CD4-positive, alpha-beta T cell treated with Interleukin-10 for 1 hour (primary cell): ENCODE data around the gene C6orf47.

Source experiments
- DNase-seq: peaks from one replicate; pipeline ENCODE4 v3.0.0-alpha.2; 2020

The C6orf47 gene

DNA sequence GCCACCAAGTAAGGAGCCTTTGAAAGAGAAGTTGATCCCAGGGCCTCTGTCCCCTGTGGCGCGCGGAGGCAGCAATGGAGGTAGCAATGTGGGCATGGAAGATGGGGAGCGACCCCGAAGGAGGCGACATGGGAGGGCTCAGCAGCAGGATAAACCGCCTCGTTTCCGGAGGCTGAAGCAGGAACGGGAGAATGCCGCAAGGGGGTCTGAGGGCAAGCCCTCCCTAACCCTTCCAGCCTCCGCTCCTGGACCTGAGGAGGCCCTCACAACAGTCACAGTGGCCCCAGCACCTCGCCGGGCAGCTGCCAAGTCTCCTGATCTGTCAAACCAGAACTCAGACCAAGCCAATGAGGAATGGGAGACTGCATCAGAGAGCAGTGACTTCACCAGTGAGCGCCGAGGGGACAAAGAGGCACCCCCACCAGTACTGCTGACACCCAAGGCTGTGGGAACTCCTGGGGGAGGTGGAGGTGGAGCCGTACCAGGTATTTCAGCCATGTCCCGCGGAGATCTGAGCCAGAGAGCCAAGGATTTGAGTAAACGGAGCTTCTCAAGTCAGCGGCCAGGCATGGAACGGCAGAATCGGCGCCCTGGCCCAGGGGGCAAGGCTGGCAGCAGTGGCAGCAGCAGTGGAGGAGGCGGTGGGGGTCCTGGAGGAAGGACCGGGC, 28.2 kb downstream of the C6orf47 start:
- DNase-seq: no peak

DNA sequence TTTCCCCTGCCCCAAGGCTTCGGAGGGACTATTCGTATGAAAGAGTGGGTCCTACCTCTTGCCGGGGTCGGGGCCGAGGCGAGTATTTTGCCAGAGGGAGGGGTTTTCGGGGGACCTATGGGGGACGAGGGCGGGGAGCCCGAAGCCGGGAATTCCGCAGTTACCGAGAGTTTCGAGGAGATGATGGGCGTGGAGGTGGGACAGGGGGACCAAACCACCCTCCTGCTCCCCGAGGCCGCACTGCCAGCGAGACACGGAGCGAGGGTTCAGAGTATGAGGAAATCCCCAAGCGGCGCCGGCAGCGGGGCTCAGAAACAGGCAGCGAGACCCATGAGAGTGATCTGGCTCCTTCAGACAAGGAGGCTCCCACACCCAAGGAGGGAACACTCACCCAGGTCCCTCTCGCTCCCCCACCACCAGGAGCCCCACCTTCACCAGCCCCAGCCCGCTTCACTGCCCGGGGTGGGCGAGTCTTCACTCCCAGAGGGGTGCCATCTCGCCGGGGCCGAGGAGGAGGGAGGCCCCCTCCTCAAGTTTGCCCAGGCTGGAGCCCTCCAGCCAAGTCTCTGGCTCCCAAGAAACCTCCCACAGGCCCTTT, 28.8 kb downstream of the C6orf47 start:
- no peak for DNase-seq

DNA sequence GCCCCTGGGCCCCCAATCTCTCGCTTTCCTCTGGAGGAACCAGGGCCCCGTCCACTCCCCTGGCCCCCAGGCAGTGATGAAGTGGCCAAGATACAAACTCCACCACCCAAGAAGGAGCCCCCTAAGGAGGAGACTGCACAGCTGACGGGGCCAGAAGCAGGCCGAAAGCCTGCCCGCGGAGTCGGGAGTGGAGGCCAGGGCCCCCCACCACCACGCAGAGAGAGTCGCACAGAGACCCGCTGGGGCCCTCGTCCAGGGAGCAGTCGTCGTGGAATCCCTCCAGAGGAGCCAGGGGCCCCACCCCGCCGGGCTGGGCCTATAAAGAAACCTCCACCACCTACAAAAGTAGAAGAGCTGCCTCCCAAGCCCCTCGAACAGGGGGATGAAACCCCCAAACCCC, 29.4 kb downstream of the C6orf47 start:
- no peak for DNase-seq

DNA sequence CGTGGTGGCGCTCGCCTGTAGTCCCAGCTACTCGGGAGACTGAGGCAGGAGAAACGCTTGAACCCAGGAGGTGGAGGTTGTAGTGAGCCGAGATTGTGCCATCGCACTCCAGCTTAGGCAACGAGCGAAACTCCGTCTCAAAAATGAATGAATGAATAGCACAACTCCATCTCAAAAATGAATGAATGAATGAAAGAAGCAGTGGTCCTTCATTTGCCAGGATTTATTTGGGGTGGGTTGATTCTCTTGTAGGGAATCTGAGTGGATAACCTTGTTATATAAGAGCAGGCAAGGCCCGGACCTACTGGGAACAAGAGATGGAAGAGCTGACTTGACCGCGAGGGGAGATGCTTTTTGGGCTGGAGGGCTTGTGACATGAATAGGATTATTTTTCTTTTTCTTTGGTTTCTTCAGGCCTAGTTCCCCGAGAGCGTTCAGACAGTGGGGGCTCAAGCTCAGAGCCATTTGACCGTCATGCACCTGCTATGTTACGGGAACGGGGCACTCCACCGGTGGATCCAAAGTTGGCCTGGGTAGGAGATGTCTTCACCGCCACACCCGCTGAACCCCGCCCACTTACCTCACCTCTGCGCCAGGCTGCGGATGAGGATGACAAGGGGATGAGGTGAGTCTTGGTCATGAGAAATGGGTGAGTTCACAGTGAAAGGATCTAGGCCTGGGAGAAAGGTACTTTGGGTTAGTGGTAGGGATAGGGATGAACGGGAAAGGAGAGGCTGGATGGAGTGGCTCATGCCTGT, 30.2 kb downstream of the C6orf47 start:
- DNase-seq: no peak

DNA sequence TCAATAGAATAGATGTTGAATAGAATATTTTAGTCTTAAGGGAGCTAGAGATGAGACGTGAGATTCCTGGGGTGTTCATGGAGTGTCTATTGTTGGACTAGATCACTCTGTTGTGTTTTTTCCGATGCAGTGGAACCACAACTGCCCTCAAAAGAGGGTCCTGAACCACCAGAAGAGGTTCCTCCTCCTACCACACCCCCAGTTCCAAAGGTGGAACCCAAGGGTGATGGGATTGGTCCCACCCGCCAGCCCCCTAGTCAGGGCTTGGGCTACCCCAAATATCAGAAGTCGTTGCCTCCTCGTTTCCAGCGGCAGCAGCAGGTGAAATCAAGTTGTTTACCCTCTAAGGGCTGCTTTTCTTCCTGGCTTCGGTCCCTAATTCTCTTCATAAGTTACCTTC, 31.6 kb downstream of the C6orf47 start:
- DNase-seq: no peak

DNA sequence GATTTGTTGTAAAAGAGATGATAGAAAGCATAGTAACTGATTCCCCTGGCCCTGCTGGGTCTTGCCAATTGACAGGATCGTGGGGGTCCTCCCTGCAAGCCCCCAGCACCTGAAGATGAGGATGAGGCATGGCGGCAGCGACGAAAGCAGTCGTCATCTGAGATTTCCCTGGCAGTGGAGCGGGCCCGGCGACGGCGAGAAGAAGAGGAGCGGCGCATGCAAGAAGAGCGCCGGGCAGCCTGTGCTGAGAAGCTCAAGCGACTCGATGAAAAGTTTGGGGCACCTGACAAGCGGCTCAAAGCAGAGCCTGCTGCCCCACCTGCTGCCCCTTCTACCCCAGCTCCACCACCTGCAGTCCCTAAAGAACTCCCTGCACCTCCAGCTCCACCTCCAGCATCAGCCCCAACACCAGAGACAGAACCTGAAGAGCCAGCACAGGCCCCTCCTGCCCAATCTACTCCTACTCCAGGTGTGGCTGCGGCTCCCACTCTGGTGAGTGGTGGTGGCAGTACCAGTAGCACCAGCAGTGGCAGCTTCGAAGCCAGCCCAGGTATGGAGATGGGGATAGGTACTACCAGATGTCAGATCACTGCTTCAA, 32.8 kb downstream of the C6orf47 start:
- DNase-seq: no peak

DNA sequence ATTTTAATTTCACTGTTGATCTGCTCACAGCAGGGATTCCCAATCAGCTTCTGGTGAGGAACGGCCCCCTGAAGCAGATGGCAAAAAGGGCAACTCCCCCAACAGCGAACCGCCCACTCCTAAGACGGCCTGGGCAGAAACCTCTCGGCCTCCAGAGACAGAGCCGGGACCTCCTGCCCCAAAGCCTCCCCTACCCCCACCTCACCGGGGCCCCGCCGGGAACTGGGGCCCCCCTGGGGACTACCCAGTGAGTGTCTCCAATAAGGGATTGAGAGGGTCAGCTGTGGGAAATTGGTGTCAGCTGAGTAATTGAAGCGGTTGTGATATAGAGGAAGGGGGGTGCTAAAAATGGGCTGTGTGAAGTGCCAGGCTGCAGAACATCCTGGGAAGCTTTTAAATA, 33.6 kb downstream of the C6orf47 start:
- DNase-seq: no peak

DNA sequence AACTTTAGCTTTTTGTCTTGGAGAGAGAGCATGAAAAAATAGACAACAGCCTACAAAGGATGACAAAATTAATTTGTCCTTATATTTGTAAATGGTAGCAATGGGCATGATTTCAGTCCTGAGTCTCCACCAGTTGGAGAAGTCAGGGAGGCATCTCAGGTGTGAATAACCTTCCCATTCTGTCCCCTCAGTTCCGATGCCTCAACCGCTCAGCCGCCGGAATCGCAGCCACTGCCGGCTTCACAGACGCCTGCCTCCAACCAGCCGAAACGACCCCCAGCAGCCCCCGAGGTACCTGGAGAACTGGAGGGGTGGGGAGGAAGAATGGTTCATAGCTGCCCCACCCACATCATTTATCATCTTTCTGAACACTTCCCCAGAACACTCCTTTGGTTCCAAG, 36.5 kb downstream of the C6orf47 start:
- no peak for DNase-seq

DNA sequence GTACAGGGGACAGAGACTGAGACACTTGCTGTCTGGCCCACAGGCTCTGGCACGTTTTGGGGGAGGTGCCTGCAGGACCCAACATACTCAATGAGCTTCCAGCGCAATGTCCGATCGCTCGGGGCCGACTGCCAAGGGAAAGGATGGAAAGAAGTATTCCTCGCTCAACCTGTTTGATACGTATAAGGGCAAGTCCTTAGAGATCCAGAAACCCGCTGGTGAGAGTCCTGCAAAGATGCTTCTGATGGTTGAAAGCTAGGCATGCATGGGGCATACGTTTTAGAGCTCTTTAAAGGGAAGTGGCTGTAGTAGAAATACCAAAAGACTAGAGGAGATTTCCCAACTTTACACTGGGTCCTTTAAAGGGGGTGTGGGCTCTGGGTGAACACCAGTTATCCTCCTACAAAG, 37.9 kb downstream of the C6orf47 start:
- no peak for DNase-seq

DNA sequence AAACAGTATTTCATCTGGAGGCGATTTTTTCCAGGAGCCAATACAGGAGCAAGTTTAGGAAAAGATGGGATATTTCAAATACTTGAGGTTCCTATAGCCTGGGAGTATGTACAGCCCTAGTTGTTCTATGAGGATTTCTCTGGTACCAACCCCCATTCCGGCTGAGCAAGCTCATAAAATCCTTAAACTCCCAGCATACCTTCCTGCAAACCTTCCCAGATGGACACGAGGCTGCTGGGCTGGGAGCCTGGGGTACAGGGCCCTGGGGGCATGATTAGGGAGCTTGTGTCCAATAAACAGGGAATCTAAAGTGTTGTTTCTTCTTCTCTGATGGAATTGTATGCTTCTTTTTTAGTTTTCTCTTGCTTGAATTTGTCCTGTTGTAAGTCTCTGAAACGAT, 38.6 kb downstream of the C6orf47 start:
- no peak for DNase-seq

DNA sequence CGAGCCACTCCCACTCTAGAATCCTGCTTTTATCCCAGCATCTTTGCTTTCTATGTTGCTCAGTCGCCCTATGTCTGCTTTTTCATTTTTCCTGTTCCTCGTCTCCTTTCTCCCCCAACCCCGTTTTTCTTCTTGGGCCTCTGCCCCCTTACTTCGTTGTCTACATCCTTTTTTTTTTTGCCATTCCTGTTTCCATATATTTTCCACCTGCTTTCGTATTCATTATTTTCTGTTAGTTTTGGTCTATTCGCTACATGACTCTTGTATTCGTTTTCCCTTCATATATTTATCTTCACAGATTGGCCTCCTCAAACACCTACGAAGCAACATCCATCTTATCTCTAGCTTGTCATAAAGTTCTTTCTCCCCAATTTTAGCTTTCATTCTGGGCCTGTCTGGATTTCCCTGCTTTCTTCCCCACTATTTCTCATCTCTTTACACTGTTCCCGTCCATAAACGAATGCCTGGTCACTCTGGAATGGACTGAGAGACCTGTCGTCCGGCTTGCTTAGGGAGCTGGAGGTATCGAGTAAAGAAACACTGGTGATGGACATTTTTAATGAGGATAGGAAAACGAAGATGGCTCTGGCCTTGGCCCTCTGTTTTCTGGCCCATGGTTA, 39.1 kb downstream of the C6orf47 start:
- DNase-seq: no peak

DNA sequence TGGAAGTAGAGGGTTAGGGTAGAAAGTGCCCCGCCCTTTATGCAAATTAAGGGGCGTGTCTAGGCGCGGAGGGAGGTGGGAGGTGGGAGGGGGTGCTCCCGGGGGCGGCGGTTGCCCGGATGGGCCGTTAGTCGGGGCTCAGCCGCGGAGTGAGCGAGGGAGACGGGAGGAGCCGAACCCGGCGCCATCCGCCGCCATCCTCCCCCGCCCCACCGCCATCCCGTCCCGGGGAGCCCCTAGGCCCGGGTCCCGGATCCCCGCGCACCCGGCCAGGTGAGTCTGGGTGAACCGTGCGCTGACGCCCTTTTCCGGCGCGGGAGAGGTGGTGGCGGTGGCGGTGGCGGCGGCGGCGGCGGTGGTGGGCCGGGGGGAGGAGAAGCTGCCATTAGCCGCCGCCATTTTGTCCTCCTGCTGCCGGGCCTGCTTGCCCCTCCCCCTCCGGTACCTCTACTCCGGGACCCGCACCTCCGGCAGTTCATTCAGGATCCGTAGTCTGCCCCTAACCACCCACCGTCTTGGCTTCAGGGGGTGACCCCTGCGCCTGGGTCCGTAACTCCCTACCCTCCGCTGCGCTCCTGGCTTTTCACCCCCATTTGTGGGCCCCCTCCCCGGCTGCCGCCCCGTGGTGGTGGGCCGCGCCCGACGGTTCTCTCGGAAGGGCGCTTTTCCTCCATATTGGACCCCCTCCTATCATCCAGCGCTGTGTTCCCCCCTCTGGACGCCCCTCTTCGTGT, 39.8 kb downstream of the C6orf47 start, which contains the start of gene PRRC2A:
Gene PRRC2A, plus strand, starts transcription at position 130 of the 734 bp plus-strand sequence. CDS start 2,075 bp downstream, outside the sequence.
- DNase-seq: no peak

DNA sequence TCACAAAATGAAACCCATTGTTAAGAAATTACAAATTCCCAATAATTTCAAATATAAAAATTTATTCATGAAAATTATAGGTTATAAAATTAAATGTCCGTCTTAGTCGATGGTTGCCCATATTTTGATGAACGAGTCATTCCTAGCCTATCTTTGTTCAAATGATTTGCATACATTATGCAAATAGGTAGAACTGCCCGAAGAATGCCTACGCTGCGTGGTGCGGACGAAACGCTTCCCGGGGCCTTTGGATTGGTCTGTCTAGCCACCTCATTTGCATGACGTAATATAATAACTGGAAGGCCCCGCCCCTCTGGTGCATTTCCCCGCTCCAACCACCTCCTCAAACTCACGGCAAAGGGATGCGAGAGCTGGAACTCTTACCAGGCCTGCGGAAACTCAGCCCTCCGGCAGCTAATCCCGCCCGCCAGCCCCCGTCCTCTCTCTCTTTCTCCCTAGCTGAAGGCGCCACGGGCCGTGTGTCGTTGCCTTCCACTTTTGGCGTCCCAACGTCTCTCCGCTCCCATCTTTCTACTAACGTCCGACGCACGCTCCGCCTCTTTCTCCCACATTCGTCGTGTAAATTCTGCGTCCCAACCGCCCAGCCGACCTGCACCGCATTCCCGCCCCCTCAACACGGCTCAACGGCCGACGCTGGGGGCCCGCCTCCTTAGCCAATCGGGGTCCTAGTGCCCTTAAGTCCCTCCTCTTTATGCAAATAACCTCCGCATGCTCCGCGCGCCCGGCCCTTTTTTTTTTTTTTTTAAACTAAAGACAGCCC, 40.6 kb downstream of the C6orf47 start:
- DNase-seq: peak; percentile 98

DNA sequence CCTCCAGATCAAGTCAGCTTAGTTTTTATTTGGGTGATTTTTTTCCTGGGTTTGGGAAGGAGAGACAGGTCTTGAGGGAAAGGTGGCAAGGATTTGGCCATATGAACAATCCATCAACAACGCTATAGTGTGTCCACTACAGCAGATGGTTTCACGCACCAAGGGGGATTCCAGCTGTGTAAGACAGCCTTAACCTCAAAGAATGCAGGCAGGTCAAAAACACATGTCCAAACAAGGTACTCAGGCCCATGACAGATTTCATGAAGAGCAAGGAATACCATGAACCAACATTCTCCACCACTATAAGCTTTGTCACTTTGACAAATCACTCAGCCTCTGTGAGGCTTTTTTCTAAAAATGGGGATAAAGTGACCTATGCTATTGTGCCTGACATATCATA, 43.6 kb downstream of the C6orf47 start:
- no peak for DNase-seq

DNA sequence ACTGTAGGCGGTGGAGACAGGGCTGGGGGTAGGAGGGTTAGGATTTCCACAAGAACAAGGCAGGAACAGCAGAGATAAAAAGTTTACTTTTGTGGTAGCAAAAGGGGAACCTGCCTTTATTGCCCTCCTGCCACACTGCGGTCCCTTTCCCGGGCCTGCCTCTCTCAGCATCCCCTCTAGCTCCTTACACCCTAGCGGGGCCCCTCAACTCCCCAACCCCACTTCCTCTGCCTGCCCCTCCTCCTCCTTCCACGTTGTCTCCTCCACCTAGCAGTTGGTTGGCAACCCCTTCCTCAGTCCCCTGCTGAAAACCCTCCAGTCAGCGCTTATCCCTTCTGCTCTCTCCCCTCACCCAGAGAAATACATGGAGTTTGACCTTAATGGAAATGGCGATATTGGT, 44.8 kb downstream of the C6orf47 start:
- no peak for DNase-seq

DNA sequence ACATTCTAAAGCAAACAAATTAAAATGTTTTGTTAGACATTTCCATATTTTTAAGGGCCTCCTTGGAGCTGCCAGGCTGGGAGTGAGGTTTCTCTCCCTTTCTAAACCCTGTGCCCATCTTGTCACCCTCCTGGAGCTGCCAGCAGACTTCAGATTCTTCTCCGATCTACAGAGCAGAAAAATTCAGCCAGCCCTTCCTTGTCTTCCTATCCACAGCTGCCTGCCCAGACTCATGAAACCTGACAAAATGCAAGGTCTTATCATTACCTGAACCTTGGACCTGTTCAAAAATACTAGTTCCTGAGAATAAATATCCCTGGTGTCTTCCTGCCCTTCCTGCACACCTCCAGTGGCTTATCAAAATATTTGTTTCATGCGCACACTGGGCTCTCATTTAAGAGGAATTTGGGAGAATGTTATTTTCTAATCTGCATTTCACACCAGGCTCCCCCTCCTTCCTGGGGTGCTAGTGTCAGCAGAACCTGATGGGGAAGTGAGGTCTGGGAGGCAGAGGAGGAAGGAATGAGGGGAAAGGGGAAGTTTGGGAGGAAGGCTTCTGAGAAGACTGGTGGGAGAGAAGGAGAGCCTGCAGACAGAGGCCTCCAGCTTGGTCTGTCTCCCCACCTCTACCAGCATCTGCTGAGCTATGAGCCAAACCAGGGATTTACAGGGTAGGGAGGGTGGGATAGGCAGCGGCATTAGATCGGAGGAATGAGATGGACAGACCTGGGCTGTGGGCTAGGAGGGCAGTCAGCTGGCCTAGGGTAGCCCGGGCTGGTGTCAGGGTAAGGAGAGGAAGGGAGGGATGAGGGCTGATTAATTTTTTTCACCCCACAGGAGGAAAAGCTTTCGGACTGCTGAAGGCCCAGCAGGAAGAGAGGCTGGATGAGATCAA, 45.6 kb downstream of the C6orf47 start, which contains the start of gene AIF1:
Gene AIF1, plus strand, starts transcription at position 551 of the 895 bp plus-strand sequence. Its CDS starts 96 bp downstream, at position 647.
- DNase-seq: no peak

DNA sequence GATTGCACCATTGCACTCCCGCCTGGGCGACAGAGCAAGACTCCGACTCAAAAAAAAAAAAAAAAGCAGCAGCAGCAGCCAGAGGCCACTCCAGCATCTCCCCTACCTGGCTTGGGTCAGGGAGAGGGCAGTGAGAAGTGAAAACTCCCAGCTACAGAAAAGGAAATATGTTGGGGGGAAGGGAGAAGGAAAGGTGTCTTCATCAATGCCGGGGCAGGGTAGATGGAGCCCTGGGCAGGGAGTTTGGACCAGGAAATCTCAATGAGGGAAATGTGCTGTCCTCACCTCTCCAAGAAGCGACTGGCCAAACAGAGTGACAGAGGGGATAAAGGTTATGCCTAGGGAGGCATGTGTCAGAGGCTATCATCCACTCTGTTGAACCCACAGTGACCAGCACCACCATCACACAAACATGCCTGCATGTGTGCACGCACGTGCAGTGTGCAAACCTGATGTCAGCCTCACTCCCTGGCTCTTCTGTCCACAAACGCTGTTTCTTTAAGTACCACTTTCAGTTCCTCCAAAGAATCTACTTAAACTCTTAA, 46.4 kb downstream of the C6orf47 start:
- DNase-seq: no peak

DNA sequence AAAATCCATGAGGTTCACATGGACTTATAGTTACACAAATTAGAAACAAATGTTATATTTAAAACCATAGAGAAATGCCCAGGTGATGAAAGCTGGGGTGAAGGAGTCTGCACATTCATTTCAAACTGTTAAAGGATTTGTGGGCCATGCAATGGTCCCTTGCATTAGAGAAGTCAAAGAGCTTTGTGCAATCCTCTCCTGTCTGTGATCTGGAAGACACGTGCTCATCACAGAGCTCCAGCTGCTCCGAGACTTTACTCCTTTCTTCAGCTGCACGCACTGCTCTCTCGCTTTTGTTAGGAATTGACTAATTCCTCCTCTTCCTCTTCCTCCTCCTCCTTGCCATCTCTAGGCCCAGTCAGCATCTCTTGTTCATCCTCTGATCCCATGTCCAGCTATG, 49.6 kb downstream of the C6orf47 start:
- DNase-seq: no peak

DNA sequence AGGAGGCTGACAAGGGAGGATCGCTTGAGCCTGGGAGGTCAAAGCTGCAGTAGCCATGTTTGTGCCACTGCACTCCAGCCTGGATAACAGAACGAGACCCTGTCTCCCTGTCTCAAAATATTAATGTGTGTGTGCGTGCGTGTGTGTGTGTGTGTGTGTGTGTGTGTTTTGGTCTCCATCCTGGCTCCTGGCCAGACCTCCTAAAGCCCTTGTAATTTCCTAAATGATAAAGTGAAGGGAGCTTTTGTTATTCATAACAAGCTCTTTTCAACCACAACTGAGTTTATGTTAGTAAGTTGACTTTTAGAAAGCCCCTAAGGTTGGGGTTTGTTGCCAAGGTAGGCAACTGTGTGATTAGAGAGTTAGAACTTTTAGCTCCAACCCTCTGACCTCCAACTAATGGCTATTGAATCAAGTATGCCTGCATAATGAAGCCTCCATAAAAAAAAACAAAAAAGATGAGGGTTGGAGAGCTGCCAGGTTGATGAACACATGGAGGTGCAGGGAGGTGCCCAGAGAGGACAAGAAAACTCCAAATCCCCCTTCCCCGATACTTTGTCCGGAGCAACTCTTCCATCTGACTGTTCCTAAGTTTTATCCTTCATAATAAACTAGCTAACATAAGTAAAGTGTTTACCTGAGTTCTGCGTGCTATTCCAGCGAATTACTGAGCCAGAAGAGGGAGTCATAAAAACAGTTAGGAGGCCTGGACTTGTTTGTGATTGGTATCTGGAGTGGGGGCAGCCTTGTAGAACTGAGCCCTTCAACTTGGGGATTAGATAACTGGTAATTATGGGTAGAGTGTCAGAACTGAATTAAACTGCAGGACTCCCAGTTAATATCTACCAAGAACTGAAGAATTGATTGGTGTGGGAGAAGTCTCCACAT, 50.8 kb downstream of the C6orf47 start:
- DNase-seq: no peak
